B cell (primary cell): ENCODE data around the gene ETS1.

Experiments used
- EZH2 ChIP-seq: IDR thresholded peaks from 2 replicates; pipeline ENCODE4 v1.6.1; 2012; ENCODE audit warnings: borderline replicate concordance, low read depth, mild to moderate bottlenecking, moderate library complexity, low read length; ENCODE audit not compliant: insufficient read depth, poor library complexity, severe bottlenecking
- TF ChIP-seq, protein P1 (sequence below): fragments of 200-600 bp; IDR thresholded peaks from one replicate; pipeline ENCODE4 v1.8.0; 2022; ENCODE audit warnings: antibody characterized with exemption, mild to moderate bottlenecking

DNA sequence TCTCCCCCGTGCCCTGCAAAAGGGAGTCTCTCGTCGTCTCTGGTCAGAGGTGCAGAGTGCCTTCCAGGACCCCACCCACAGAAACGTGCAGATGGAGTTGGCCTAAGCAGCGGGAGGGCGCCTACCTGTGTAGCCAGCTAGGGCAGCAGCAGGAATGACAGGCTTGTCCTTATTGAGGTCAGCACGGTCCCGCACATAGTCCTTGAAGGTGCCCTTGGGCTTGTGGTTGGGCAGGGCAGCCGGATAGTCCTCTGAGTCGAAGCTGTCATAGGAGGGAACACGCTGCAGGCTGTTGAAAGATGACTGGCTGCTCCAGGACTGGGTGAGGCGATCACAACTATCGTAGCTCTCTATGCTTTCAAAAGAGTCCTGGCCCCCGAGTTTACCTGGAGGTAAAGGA, 107.3 kb downstream of the ETS1 start:
- TF ChIP-seq, protein P1, sequence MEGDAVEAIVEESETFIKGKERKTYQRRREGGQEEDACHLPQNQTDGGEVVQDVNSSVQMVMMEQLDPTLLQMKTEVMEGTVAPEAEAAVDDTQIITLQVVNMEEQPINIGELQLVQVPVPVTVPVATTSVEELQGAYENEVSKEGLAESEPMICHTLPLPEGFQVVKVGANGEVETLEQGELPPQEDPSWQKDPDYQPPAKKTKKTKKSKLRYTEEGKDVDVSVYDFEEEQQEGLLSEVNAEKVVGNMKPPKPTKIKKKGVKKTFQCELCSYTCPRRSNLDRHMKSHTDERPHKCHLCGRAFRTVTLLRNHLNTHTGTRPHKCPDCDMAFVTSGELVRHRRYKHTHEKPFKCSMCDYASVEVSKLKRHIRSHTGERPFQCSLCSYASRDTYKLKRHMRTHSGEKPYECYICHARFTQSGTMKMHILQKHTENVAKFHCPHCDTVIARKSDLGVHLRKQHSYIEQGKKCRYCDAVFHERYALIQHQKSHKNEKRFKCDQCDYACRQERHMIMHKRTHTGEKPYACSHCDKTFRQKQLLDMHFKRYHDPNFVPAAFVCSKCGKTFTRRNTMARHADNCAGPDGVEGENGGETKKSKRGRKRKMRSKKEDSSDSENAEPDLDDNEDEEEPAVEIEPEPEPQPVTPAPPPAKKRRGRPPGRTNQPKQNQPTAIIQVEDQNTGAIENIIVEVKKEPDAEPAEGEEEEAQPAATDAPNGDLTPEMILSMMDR = no peak
- no peak for TF ChIP-seq EZH2
